HG03460 (cell line): Measurements from ENCODE around the gene MED27.
A peak's percentile ranks its signal among the peaks of the same experiment; 100 is the strongest.
"Not testable (repeated sequence)": the region's sequence is repeated elsewhere in the genome, so short reads cannot be mapped to it uniquely, and the experiment has no call there.

Experiments used
- ATAC-seq: cut with Tn5 transposase; IDR thresholded peaks from one replicate; pipeline ENCODE4 v1.9.1; 2021; ENCODE audit not compliant: unreplicated experiment

Gene MED27

DNA sequence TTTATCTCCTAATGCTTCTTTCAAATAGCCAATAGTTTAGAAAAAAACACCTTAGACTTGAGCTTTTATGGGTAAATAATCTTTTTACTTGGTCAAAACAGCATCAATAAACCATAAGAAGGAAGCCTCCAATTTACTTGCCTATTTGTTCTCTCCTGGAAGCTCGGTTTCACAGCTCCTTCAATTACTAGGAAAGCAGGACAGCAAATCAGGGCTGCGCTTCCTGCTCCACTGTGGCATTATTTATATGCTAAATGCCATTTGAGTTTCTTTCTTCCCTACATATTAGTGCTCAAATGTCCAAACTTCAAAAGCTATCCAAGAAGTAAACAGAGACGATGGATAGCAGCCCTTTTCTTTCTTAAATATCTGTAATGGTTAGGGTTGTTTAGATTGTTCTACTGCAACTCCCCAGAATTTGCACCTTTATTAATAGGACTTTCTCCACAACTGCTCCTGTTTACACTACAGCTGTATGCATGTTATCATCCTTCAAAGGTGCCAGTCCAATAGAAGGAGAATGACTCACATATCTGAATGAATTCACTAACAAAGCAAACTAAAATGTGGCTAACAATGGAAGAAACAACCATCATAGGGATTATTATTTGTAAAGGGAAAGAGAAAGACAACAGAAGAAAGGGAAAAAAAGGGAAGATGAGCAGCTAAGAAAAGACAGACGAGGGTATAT lies 58.7 kb downstream of the MED27 start:
- no peak for ATAC-seq

DNA sequence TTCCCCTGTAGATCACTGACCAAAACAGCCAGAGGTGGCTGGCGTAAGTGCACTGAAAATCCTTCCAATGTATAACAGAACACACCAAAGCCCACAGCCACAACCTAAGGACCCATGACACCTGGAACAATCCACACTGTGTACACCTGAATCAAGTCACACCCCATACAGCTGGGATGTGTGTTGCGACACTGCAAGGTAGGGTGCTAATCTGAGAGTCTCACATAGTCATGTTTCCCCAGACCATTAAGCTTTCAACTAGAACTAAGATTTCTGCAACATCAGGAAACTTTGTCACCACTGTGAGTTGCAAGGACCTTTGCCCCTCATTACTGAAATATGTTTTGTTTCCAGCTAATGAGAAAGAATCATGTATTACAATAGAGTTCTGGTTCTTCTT lies 59.4 kb downstream of the MED27 start:
- ATAC-seq, result no peak

DNA sequence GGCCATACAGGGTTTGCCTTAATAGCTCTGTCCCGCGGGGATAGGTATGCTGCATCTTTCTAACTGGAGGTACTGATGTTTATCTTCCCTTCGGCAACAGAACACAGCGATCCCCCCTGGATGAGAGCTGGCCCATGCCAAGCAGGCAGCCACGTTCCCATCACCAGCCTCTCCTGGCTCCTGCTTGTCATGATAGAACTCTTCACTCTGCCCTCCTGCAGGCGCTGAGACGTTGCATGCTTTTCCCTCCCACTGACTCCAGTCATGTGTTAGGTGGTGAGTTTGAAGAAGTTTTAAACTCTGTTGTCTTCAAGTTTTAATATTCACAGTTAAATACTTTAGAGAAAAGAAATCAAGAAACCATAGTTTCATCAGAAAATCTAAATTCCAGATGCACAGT lies 60.0 kb downstream of the MED27 start:
- ATAC-seq, result no peak

DNA sequence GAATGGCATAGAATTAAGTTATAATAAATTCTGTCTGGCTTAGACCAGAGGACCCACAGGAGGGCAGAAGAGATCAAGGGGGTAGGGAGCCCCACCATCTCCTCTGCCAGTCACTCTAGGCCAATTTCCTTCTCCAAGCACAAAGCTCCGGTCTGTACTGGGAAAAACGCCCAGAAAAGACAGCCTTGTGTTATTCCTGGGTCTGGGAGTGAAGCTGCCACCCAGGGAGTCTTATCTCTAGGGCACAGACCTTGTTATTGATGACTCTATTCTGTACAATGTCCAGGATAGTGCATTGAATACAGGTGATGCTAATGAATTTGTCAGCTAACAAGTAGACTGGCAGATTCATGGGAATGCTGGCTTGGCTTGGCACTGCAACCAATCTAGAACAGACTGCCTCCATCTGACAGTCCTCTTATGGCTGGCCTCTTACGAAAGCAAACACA lies 60.7 kb downstream of the MED27 start:
- no peak for ATAC-seq

DNA sequence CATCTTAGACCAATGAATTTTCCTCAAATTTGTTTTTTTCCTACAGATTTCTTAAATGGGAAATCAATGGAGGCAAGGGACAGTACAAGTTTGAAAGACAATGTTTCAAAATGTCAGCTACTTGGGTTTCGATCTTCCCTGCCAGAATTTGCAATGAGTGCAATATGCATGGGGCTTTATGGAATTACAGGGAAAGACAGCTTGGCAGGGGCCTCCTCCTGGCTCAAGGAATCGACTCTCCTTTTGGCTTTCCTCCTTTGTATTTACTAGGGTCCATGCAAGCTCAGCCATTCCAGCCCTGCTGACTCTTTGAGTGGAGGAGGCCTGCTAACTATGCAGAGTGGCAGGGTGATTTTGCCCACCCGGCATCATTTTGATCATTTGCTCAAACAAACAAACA lies 63.2 kb downstream of the MED27 start:
- no peak for ATAC-seq

DNA sequence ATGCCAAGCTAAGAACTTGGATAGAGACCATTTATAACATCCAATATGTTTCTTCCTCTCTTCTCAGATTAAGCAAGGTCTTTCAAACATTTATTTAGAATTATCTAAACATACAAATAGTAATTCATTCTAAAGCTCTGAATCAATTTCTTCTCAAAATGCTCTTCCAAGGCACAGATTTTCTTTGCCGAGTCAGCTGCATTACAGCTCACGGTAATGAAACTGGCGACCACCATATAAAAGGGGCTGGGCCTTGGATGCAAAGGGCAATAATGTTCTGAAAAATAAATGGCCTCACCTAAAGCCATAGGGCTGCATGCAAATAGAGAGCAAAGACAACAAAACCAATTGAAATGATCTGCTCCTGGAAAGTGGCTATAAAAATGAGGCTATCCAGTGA lies 63.8 kb downstream of the MED27 start:
- no peak for ATAC-seq

DNA sequence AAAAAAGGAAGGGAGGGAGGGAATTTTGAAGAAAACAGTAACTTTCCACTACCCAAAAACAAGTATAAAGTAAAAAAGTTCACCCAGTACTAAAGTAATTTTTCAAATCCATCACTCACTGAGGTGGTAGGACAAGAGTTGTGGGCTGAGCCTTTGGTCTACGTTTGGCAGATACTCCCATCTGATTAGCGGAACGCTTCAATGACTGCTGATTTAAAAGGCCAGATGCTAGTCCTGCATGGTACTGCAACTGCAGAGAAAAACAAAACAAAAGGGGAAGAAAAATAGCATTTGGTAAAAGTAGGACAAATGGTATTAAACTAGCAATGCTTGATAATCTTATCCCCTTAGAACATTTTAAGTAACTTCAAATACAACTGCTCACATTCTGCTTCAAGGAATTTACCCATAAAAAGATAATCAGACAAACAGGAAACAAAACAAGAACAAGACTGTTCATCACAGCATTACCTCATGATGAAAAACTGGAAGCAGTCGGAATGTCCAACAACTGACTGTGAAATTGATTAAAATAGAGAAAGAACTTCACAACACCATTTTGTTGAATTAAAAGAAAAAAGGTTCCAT lies 65.4 kb downstream of the MED27 start:
- ATAC-seq, result no peak

DNA sequence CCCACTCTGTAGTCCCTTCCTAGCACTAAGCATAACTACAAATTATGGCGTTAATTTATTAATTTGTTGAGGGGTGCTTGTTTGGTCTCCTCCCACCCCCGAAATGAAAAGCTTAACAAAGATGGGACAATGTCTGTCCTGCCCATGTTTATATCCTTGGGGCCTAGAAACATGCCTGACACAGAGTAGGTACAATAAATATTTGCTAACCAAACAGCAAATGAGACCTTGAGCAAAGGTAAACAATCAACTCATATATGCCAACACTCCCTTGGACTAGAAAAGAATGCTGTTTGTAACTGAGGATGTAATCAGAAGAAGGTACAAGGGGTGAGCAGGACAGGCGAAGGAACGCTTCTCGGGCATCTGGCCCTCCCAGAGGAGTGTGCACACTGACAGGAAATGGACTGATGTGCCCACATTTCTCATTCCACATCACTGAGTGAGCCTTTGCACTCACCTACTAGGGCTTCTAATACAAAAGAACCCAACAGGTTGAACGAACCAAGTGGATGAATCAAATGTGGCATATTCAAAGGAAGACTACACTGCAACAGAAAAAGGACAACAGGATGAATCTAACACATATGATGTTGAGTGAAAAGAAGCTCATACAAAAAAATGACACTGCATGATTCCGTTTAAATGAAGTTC lies 66.8 kb downstream of the MED27 start:
- ATAC-seq, result no peak

DNA sequence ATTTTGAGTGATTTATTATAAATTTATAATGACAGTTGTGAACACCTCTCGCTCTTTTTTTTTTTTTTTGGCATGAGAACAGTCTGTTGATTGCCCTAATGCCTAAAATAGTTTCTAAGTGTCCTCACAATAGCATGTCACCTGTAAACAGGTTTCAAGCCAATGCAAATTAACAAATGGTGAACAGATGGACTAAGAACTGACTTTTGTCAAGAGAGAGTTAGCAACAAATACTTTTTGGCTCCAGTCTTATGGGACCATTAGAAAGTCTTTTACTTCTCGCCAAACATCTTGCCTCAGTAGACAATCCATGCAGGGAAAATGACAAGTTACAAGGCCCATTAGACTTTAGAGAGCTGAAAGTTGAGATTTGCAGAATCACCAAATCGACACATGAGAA lies 67.8 kb downstream of the MED27 start:
- ATAC-seq, result no peak

DNA sequence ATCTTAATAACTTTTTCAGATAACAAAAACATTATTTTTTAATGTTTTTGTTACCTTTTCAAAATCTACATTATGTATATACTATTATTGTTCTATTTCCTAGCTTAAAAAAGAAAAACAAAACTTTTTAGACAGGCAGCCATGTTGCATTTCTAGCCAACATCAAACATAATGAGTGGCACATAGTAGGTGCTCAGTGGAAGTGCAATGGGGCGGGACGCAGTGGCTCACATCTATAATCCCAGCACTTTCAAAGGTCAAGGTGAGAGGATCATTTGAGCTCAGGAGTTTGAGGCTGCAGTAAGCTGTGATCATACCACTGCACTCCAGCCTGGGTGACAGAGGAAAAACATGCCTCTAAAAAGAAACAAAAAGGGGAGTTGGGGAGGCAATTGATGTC lies 68.4 kb downstream of the MED27 start:
- no peak for ATAC-seq

DNA sequence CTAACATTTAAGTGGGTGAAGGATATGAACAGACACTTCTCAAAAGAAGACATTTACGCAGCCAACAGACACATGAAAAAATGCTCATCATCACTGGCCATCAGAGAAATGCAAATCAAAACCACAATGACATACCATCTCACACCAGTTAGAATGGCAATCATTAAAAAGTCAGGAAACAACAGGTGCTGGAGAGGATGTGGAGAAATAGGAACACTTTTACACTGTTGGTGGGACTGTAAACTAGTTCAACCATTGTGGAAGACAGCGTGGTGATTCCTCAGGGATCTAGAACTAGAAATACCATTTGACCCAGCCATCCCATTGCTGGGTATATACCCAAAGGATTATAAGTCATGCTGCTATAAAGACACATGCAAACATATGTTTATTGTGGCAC lies 69.5 kb downstream of the MED27 start:
- ATAC-seq, result not testable (repeated sequence)

DNA sequence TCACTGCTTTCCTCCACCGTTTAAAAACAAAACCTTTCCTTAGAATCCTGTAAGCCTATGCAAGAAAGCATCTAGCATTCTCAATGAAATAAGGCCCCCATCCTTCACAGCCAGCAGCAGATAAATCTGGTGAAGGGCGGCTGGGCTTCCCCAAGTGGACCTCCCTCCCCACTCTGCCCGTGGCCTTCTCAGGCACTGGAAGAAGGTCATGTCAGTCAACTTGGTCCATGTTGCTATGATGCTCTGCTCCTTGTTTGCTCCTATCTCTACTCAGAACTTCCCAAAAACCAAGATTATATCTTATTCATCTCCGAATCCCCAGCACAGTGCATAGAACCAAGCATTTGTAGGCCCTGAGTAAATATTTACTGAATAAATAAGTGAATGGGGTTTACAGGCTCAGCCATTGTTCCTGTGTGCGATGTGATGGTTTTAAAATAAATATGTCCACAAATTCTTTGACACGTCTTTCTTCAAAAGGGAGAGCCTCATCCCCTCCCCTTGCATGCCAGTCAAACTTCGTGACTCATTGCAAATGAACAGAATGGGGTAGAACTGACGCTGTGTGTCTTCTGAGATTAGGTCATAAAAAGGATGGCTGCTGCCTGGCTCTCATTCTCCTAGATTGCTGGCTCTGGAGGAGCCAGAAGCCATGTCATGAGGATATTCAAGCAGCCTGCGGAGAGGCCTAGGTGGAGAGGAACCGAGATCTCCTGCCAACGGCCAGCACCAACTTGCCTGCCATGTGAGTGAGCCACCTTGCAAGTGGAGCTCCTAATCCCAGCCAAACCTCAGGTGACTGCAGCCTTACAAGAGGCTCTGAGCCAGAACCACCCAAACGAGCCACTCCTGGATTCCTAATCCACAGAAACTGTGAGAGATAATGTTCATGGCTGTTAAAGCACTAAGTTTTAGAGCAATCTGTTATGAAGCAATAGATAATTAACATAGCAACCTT lies 70.5 kb downstream of the MED27 start:
- ATAC-seq, result no peak

DNA sequence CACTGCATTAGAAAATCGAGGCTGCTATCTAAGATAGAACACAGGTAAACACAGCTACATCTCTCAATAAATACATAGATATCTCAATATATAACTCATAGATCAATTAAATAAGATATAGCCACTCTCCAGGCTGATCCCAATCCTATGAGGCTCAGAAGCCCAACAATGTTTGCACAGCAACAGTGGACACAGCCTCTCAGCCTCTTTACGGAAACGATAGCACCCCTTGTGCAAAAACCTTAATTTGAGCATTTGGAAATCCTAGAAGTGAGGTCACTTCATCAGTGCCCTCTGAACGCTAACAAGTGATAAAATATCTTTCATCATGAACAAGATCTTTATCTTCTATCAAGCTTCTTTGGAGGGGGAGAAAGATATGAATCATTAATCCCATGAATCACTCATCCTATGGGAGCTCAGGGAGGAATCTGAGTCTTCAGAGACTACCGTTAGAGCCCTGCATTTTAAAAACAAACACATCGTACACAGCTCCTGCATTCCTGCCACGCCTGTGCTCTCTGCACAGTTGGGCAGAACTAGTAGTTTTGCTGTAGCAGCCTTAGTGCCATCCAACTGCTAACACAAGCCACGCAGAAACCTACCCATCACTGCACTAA lies 71.4 kb downstream of the MED27 start:
- ATAC-seq, result no peak

DNA sequence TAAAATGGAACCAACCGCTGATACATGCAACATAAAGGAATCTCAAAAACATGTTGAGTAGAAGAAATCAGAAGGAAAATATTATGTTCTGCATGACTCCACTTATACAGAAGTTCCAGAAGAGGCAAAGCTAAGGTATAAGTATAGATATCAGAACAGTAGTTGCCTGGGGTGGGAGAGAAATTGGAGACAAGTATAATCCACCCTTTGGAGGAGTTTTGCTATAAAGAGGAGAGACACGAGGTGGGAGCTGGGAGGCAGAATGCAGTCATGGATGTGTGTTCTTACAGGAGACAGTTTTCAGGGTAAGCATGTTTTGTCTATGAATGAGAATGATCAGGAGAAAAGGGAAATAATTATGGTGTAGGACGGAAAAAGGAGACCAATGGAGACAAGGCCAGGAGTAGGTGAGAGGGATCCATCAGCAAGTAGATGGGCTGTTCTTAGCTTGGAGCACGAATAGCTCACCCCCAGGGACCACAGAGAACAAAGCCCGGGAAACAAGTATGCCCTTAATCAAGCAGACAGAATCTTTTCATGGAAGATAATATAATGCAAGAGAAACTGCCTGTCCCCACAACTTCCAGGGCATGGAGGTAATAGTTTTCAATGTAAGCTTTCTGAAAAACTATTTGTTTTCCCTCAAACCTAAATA lies 72.2 kb downstream of the MED27 start:
- ATAC-seq, result no peak

DNA sequence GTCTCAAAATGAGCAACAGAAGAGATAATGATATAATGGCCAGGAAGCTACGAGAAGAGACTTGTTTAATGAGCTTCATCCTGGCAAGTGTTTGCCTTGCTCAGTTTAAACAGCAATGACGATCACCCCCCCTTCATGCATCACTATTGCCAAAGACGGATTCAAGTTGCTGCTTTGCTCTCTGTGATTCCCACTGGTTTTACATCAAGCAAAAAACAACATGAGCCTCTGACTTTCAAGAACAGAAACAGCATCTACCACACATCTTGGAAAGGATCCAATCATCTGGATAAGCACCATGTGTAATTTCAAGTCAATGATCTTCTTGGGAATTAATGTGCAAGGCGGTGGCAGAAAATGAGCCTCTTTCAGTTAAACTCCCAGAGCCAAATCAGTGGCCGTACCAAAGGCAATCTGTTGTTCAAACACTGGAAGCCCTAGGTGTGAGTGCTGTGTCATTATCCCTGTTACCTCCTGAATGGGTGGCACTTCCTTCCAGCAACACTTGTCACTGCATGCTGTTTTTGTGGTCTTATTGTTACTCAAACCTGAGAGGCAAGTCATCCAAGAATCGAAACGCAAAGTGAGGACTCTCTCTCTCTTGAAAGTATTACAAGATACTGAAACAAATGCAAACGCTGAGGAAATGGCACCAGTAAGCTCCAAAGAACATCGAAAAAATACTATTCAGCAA lies 72.8 kb downstream of the MED27 start:
- ATAC-seq, result peak; percentile 70

DNA sequence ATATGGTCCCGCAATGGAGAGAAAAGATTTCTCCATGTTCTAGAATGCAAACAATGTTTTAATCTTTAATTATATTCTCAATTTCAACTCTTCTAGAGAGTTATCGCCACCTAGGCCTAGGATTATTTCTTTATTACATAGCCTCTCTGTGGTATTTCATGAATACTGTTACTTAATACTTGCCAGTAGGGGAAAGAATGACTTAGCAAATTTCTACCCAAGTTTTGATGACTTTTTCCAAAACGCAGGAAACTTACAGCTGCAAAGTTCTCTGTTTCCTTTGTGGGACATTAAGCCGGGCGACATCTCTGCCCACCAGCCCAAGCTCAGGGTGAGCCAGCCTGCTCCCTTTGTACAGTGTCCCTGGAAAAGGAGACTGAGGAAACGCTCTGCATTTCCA lies 73.8 kb downstream of the MED27 start:
- ATAC-seq, result no peak

DNA sequence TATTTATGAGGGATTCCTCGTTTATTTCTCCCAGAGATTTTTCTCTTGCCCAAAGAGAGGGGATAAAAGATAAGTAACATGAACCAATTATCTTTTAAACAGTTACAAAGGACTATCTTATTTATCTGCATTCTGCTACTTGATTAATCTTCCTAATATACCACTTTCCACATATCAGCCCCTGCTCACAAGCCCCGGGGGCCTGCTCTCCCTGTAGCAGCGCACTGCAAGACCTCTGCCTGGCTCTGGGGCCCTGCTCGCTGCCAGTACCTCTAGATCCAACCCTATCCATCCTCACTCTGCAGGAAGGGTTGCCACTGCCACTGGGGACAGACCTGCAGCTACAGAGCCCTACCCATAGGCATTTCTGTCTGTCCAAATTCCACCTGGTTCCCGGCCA lies 75.3 kb downstream of the MED27 start:
- no peak for ATAC-seq

DNA sequence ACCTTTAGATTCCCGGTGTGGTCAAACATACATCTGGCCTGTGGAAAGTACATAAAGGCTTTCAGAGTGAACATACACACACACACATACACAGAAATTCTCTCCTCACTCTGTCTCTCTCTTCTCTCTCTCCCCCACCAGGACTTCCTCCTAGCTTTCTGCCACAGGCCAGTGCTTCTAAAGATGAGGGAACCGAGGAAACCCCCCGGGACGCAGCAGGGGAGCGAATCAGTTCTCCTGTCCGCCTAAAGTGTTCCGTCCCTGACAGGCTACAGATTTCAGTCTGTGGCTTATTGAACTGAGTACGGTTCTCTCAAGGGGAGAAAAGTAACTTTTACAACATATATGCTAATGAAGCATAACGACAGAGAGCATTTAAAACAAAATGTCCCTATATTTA lies 75.8 kb downstream of the MED27 start:
- ATAC-seq, result no peak

DNA sequence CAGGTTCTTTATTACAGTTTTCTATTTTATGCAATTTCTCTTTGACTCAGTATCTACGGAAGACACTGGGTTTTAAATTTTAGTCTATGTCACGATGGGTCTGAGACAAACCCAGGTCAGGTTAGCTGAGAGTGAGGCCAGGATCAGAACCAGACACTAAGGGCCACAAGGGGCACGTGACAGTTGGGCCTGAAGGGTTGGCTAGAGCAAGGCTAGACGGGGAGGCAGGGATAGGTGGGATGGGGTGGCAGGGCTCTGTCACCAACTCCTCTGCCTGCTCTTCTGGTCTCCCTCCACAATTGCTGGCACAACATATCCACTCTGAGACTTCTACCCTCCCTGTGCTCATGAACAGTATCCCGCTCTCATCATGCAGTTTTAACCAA lies 76.4 kb downstream of the MED27 start:
- no peak for ATAC-seq
